ENCODE results near the gene METRNL. TPM values are rescaled to one million over a fixed set of nuclear protein-coding genes. Genes with fewer than 3 reads are reported as not detected.
"Not testable (repeated sequence)": the region's sequence is repeated elsewhere in the genome, so short reads cannot be mapped to it uniquely, and the experiment has no call there.

Gene METRNL
- polyA plus RNA-seq, 3 donors, result 34.5 to 49.1 (median 38.3) TPM

GRCh38 chr17:83065660-83066542 is 13.5 kb upstream of the METRNL start:
- no peak for DNase-seq (ENCODE audit: low read depth in 3 of 3, low spot score in 2 of 3)

GRCh38 chr17:83066543-83066890 is 12.9 kb upstream of the METRNL start:
- DNase-seq (ENCODE audit: low read depth in 3 of 3, low spot score in 2 of 3), result not testable (repeated sequence)

- DNase-seq (ENCODE audit: low read depth in 3 of 3, low spot score in 2 of 3), result no peak
Observed at GRCh38 chr17:83067071-83067717, 12.2 kb upstream of the METRNL start.

GRCh38 chr17:83067718-83068261 is 11.6 kb upstream of the METRNL start:
- DNase-seq (ENCODE audit: low read depth in 3 of 3, low spot score in 2 of 3), result no peak

GRCh38 chr17:83068641-83069570 is 10.5 kb upstream of the METRNL start:
- no peak for DNase-seq (ENCODE audit: low read depth in 3 of 3, low spot score in 2 of 3)

- DNase-seq (ENCODE audit: low read depth in 3 of 3, low spot score in 2 of 3), result no peak
Observed at GRCh38 chr17:83069571-83069906, 9.9 kb upstream of the METRNL start.

- no peak for DNase-seq (ENCODE audit: low read depth in 3 of 3, low spot score in 2 of 3)
Observed at GRCh38 chr17:83069931-83070742, 9.3 kb upstream of the METRNL start.

GRCh38 chr17:83070800-83071341 is 8.5 kb upstream of the METRNL start:
- DNase-seq (ENCODE audit: low read depth in 3 of 3, low spot score in 2 of 3), result no peak

GRCh38 chr17:83071365-83071764 is 8.0 kb upstream of the METRNL start:
- DNase-seq (ENCODE audit: low read depth in 3 of 3, low spot score in 2 of 3), result no peak

GRCh38 chr17:83071966-83072562 is 7.3 kb upstream of the METRNL start:
- no peak for DNase-seq (ENCODE audit: low read depth in 3 of 3, low spot score in 2 of 3)

- no peak for DNase-seq (ENCODE audit: low read depth in 3 of 3, low spot score in 2 of 3)
Observed at GRCh38 chr17:83072600-83073358, 6.6 kb upstream of the METRNL start.

GRCh38 chr17:83073389-83074063 is 5.9 kb upstream of the METRNL start:
- DNase-seq (ENCODE audit: low read depth in 3 of 3, low spot score in 2 of 3), result no peak

GRCh38 chr17:83074486-83075223 is 4.8 kb upstream of the METRNL start:
- no peak for DNase-seq (ENCODE audit: low read depth in 3 of 3, low spot score in 2 of 3)

- DNase-seq (ENCODE audit: low read depth in 3 of 3, low spot score in 2 of 3), result no peak
Observed at GRCh38 chr17:83075270-83075880, 4.0 kb upstream of the METRNL start.

- DNase-seq (ENCODE audit: low read depth in 3 of 3, low spot score in 2 of 3), result no peak
Observed at GRCh38 chr17:83076938-83077337, 2.5 kb upstream of the METRNL start.

- no peak for DNase-seq (ENCODE audit: low read depth in 3 of 3, low spot score in 2 of 3)
Observed at GRCh38 chr17:83077411-83077810, 2.0 kb upstream of the METRNL start.

GRCh38 chr17:83077939-83078338 is 1.5 kb upstream of the METRNL start:
- DNase-seq (ENCODE audit: low read depth in 3 of 3, low spot score in 2 of 3), result no peak
